HepG2 (cell line): ENCODE results near the gene LYPD4. TPM values are rescaled to one million over a fixed set of nuclear protein-coding genes. Genes with fewer than 3 reads are reported as not detected.

Source experiments
- ATF3 ChIP-seq: sonication (generic); formaldehyde crosslinking; IDR thresholded peaks from 2 replicates; pipeline ENCODE4 v1.4.0; 2020; ENCODE audit warnings: missing genetic modification reagents
- GATAD1 ChIP-seq: IDR thresholded peaks from 2 replicates; pipeline ENCODE4 v1.6.1; 2016; ENCODE audit warnings: missing genetic modification reagents, missing compliant biosample characterization
- HOXA7 ChIP-seq: sonication (generic); formaldehyde crosslinking; IDR thresholded peaks from 2 replicates; pipeline ENCODE4 v1.8.1; 2022; ENCODE audit warnings: mild to moderate bottlenecking, missing genetic modification reagents, moderate library complexity
- PATZ1 ChIP-seq: sonication (generic); formaldehyde crosslinking; IDR thresholded peaks from 2 replicates; pipeline ENCODE4 v1.4.0; 2020; ENCODE audit warnings: missing genetic modification reagents
- PHF21A ChIP-seq: sonication (generic); formaldehyde crosslinking; IDR thresholded peaks from 2 replicates; pipeline ENCODE4 v1.5.0; 2020; ENCODE audit warnings: mild to moderate bottlenecking, missing genetic modification reagents
- RBFOX2 ChIP-seq: fragments of 200-400 bp; formaldehyde crosslinking; IDR thresholded peaks from 2 replicates; pipeline ENCODE4 v1.6.1; 2017; ENCODE audit warnings: low read depth, mild to moderate bottlenecking, low read length
- RBM39 ChIP-seq: fragments of 200-400 bp; formaldehyde crosslinking; IDR thresholded peaks from one replicate; pipeline ENCODE4 v1.6.1; 2018; ENCODE audit warnings: antibody characterized with exemption, mild to moderate bottlenecking, low read depth, low read length; ENCODE audit not compliant: poor library complexity, severe bottlenecking
- RFXAP ChIP-seq: sonication (generic); formaldehyde crosslinking; IDR thresholded peaks from 2 replicates; pipeline ENCODE4 v1.4.0; 2020; ENCODE audit warnings: missing genetic modification reagents, borderline replicate concordance
- SIN3B ChIP-seq: fragments of 150-350 bp; IDR thresholded peaks from 2 replicates; pipeline ENCODE4 v1.6.1; 2014; ENCODE audit warnings: low read length
- TBP ChIP-seq: sonication (generic); formaldehyde crosslinking; IDR thresholded peaks from 2 replicates; pipeline ENCODE4 v1.5.0; 2020; ENCODE audit warnings: missing genetic modification reagents
- TEAD2 ChIP-seq: sonication (generic); formaldehyde crosslinking; IDR thresholded peaks from 2 replicates; pipeline ENCODE4 v1.9.0; 2021; ENCODE audit warnings: missing genetic modification reagents
- TSC22D2 ChIP-seq: sonication (generic); formaldehyde crosslinking; IDR thresholded peaks from 2 replicates; pipeline ENCODE4 v1.5.1; 2020; ENCODE audit warnings: missing genetic modification reagents, mild to moderate bottlenecking, borderline replicate concordance
- U2AF2 ChIP-seq: fragments of 200-400 bp; formaldehyde crosslinking; IDR thresholded peaks from 2 replicates; pipeline ENCODE4 v1.6.1; 2017; ENCODE audit warnings: low read depth, mild to moderate bottlenecking, low read length
- ZBTB39 ChIP-seq: sonication (generic); formaldehyde crosslinking; IDR thresholded peaks from 2 replicates; pipeline ENCODE4 v1.5.0; 2020; ENCODE audit warnings: missing genetic modification reagents
- ZNF24 ChIP-seq: fragments of 450-650 bp; IDR thresholded peaks from 2 replicates; pipeline ENCODE4 v1.6.1; 2017; ENCODE audit warnings: antibody characterized with exemption, mild to moderate bottlenecking
- ZNF333 ChIP-seq: sonication (generic); formaldehyde crosslinking; IDR thresholded peaks from 2 replicates; pipeline ENCODE4 v1.4.0; 2020; ENCODE audit warnings: mild to moderate bottlenecking, missing genetic modification reagents, borderline replicate concordance
- ZNF33B ChIP-seq: sonication (generic); formaldehyde crosslinking; IDR thresholded peaks from 2 replicates; pipeline ENCODE4 v1.5.1; 2020; ENCODE audit warnings: mild to moderate bottlenecking, missing genetic modification reagents
- ZNF460 ChIP-seq: sonication (generic); formaldehyde crosslinking; IDR thresholded peaks from 2 replicates; pipeline ENCODE4 v1.5.1; 2020; ENCODE audit warnings: missing genetic modification reagents, mild to moderate bottlenecking, borderline replicate concordance
- ZNF501 ChIP-seq: sonication (generic); formaldehyde crosslinking; IDR thresholded peaks from 2 replicates; pipeline ENCODE4 v1.5.1; 2020; ENCODE audit warnings: mild to moderate bottlenecking, moderate library complexity, missing genetic modification reagents
- ZNF552 ChIP-seq: sonication (generic); formaldehyde crosslinking; IDR thresholded peaks from 2 replicates; pipeline ENCODE4 v1.9.0; 2022; ENCODE audit warnings: missing genetic modification reagents, mild to moderate bottlenecking, borderline replicate concordance
- ZNF629 ChIP-seq: sonication (generic); formaldehyde crosslinking; conservative IDR thresholded peaks from 2 replicates; pipeline ENCODE4 v1.5.0; 2020; ENCODE audit warnings: missing genetic modification reagents
- ZNF724P ChIP-seq: sonication (generic); formaldehyde crosslinking; IDR thresholded peaks from 2 replicates; pipeline ENCODE4 v1.8.0; 2022; ENCODE audit warnings: missing genetic modification reagents, borderline replicate concordance
- ZNF737 ChIP-seq: sonication (generic); formaldehyde crosslinking; IDR thresholded peaks from 2 replicates; pipeline ENCODE4 v1.5.0; 2020; ENCODE audit warnings: missing genetic modification reagents, mild to moderate bottlenecking, borderline replicate concordance
- ZNF772 ChIP-seq: sonication (generic); formaldehyde crosslinking; IDR thresholded peaks from 2 replicates; pipeline ENCODE4 v1.5.0; 2020; ENCODE audit warnings: mild to moderate bottlenecking, missing genetic modification reagents
- ZSCAN29 ChIP-seq: sonication (generic); formaldehyde crosslinking; conservative IDR thresholded peaks from 2 replicates; pipeline ENCODE4 v1.4.0; 2020; ENCODE audit warnings: mild to moderate bottlenecking, missing genetic modification reagents
- polyA plus RNA-seq, 8 experiments: library from polyadenylated mRNA; depleted of rRNA in 3 of 8; stranded (reverse) in 7 of 8; unstranded in 1 of 8; fragments of >200 nt; fragmentation: Illumina TruSeq in 4 of 8; extraction: Trizol in 4 of 8; gene quantifications; 2 replicates each; pipeline versions ENCODE4 v1.2.1 to v1.2.3, GENCODE V29; 2011 to 2016; ENCODE audit warnings: low read depth in 4 of 8, missing spikeins in 1 of 8, mixed read lengths in 1 of 8; ENCODE audit not compliant: insufficient read depth in 1 of 8
- total RNA-seq, 5 experiments: library from RNA; depleted of rRNA; stranded (reverse); fragments of >200 nt; fragmentation: Illumina TruSeq; extraction: Trizol; gene quantifications; 2 replicates each; pipeline ENCODE4 v1.2.3, GENCODE V29; 2016; ENCODE audit warnings: low read depth in 1 of 5
- TF ChIP-seq, protein P1 (sequence below): sonication (generic); formaldehyde crosslinking; IDR thresholded peaks from 2 replicates; pipeline ENCODE4 v1.4.0; 2020; ENCODE audit warnings: missing genetic modification reagents

LYPD4 gene
- total and polyA plus RNA-seq, 2 of the 13 experiments (the other 11 are each of a cell fraction or from before 2014, with no cell fraction given): not detected

DNA sequence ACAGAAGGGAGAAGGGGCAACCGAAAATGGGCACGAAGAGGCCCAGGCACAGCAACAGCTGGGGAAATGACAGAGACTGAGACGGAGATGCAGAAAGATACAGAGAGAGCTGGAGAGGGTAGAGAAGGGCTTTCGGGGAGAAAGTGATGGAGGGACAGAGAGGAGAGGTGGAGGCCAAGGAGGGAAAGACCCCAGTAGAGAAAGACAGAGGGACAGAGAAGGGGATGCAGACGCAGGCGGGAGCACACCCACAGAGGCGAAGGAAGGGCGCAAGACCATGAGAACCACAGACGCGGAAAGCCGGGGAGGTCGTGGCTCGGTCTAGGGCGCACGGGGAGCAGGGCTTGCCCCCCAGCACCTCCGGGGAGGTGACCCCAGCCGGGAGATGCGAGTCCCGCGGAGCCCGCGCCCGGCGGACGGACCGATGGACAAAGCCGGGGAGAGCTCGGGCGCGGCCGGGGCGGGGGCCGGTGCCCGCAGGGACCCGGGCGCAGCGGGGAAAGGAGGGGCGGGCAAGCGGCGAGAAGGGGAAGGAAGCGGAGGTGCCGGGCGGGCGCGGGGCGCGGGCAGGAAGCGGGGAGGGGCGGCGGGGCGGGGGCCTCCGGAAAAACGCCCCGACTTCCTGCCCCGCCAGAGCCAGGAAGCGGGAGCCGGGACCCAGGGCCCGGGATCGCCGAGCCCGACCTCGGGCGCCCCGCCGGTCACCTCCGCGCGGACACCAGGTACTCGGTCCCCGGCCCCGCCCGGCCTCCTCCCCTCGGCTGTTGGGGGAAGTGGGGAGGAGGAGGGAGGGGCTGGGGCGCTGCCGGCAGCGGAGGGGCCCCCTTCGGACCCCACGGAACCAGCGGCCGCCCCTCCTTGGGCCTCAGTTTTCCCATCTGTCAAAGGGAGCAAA is 38.3 kb upstream of the LYPD4 start, which contains the start of gene ARHGEF1 (continued):
- no peak for TF ChIP-seq TBP (CRISPR knock-in tag)
- TF ChIP-seq ZNF724P: no peak
- peak; percentile 73 for TF ChIP-seq RBFOX2
- peak; percentile 87 for TF ChIP-seq PATZ1 (CRISPR knock-in tag)
- no peak for TF ChIP-seq PHF21A (CRISPR knock-in tag)
- no peak for TF ChIP-seq ZNF333 (CRISPR knock-in tag)
- no peak for TF ChIP-seq ZBTB39 (CRISPR knock-in tag)
- no peak for TF ChIP-seq ZNF460
- no peak for TF ChIP-seq TEAD2 (CRISPR knock-in tag)
- no peak for TF ChIP-seq ZNF552 (CRISPR knock-in tag)
- TF ChIP-seq, protein P1, sequence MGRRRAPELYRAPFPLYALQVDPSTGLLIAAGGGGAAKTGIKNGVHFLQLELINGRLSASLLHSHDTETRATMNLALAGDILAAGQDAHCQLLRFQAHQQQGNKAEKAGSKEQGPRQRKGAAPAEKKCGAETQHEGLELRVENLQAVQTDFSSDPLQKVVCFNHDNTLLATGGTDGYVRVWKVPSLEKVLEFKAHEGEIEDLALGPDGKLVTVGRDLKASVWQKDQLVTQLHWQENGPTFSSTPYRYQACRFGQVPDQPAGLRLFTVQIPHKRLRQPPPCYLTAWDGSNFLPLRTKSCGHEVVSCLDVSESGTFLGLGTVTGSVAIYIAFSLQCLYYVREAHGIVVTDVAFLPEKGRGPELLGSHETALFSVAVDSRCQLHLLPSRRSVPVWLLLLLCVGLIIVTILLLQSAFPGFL (CRISPR knock-in tag): no peak
- no peak for TF ChIP-seq ZNF33B (CRISPR knock-in tag)
- no peak for TF ChIP-seq ZNF772 (CRISPR knock-in tag)
- TF ChIP-seq ATF3 (CRISPR knock-in tag): no peak
- no peak for TF ChIP-seq SIN3B
- peak; percentile 44 for TF ChIP-seq RBM39
- no peak for TF ChIP-seq TSC22D2
- 0 out of 2 replicates have a peak, but pooled peaks have one; percentile 31 for TF ChIP-seq ZNF501 (CRISPR knock-in tag)
- peak; percentile 81 for TF ChIP-seq ZNF629 (CRISPR knock-in tag)
- TF ChIP-seq ZSCAN29 (CRISPR knock-in tag): no peak
- TF ChIP-seq ZNF737 (CRISPR knock-in tag): no peak
- 0 out of 2 replicates have a peak, but pooled peaks have one; percentile 23 for TF ChIP-seq GATAD1 (CRISPR knock-in tag)
- no peak for TF ChIP-seq ZNF24
- TF ChIP-seq HOXA7: no peak
- TF ChIP-seq U2AF2: no peak
- no peak for TF ChIP-seq RFXAP (CRISPR knock-in tag)
